Placental pericyte (primary cell): ENCODE results near the gene KCNG3. TPM values are rescaled to one million over a fixed set of nuclear protein-coding genes. Genes with fewer than 3 reads are reported as not detected.

Source experiments
- small RNA-seq: library from RNA; depleted of rRNA; stranded (forward); fragments of <200 nt; gene quantifications from one replicate; pipeline ENCODE3, GENCODE V24; 2012; ENCODE audit warnings: low replicate concordance
- total RNA-seq: library from RNA; depleted of rRNA; stranded (reverse); fragments of >200 nt; gene quantifications from 2 replicates; pipeline ENCODE4 v1.2.3, GENCODE V29; 2012

The KCNG3 gene, protein sequence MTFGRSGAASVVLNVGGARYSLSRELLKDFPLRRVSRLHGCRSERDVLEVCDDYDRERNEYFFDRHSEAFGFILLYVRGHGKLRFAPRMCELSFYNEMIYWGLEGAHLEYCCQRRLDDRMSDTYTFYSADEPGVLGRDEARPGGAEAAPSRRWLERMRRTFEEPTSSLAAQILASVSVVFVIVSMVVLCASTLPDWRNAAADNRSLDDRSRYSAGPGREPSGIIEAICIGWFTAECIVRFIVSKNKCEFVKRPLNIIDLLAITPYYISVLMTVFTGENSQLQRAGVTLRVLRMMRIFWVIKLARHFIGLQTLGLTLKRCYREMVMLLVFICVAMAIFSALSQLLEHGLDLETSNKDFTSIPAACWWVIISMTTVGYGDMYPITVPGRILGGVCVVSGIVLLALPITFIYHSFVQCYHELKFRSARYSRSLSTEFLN
- total RNA-seq, result not detected in 2 replicates

DNA sequence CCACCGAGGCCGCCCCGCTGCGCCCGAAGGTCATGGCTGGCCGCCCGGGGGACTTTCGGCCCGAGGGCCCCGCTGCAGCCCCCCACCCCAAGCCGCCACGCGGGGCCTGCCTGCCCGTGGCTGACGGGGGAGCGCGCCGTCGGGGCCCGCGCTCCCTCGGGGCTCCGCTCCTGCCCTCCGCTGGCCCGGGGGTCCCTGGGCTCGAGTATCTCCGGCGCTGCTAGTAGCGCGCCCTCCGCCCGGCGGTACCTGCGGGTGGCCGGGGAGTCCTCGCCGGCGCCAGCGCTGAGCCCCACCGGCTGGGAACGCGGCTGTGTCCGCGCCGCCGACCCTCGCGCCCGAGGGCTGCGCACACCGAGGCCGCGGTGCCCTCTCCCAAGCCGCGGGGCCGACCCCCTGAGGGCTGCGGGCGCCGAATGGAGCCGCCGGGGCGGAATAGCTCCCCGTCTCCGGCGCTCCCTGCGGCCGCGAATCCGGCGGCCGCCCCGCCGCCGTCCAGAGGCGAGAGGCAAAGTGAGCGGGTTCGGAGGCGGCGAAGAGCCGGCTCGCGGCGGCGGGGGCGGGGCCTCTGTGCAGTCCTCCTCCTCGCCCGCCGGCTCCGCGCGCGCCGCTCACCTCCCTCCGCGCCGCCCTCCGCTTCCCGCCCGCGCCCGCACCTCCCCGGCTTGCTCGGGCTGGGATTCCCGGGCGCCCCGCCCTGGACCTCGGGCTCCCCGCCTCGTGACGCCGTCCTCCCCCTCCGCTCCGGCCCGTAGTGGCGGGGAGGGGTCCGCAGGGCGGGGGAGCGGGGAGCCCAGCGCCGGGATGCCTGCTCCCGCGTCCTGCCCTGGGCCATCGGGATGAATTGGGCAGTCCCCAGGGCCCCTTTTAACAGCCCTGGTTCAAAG, at the start of gene KCNG3:
KCNG3 (minus strand) TSS at position 515 of the 887 bp plus-strand sequence; CDS start at position 34, 481 bp downstream.

Small RNA genes lying within 50 kb of the gene (small RNA-seq; reads per million reads assigned to genes)
- gene RF00017, result not detected
- gene RF00612, result 0.10 reads per million

Other genes with a start within 250 kb of the KCNG3 start
- gene COX7A2L, start 132.8 kb downstream of the KCNG3 start, total RNA-seq, result 156 and 242 TPM in 2 replicates
- 23.3 and 32.4 TPM in 2 replicates for gene MTA3, start 74.7 kb upstream of the KCNG3 start, total RNA-seq